HG03095 (cell line): ENCODE measurements around the gene TMED9.
"Not testable (repeated sequence)": the region's sequence is repeated elsewhere in the genome, so short reads cannot be mapped to it uniquely, and the experiment has no call there.

Experiments used
- ATAC-seq: cut with Tn5 transposase; IDR thresholded peaks from one replicate; pipeline ENCODE4 v1.9.1; 2021; ENCODE audit warnings: moderate library complexity; ENCODE audit not compliant: unreplicated experiment

Gene TMED9

DNA sequence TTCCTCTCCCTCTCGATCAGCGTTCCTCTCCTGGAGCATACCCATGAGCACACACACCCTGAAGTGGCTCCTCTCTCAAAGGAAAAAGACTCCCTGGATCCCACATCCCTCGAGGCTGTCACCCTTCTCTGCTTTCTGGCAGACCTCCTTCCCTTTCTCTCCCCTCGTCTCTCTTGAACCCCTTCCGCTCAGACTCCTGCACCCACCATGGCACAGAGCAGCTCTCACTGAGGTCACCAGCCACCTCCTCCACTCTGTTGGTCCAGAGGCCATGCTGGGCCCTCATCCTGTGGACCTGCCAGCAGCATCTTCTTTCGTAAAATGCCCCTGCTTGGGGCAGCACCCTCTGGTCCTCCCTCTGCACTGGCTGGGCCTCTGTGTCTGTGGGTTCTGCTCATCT is 13.7 kb downstream of the TMED9 start:
- ATAC-seq, result no peak

DNA sequence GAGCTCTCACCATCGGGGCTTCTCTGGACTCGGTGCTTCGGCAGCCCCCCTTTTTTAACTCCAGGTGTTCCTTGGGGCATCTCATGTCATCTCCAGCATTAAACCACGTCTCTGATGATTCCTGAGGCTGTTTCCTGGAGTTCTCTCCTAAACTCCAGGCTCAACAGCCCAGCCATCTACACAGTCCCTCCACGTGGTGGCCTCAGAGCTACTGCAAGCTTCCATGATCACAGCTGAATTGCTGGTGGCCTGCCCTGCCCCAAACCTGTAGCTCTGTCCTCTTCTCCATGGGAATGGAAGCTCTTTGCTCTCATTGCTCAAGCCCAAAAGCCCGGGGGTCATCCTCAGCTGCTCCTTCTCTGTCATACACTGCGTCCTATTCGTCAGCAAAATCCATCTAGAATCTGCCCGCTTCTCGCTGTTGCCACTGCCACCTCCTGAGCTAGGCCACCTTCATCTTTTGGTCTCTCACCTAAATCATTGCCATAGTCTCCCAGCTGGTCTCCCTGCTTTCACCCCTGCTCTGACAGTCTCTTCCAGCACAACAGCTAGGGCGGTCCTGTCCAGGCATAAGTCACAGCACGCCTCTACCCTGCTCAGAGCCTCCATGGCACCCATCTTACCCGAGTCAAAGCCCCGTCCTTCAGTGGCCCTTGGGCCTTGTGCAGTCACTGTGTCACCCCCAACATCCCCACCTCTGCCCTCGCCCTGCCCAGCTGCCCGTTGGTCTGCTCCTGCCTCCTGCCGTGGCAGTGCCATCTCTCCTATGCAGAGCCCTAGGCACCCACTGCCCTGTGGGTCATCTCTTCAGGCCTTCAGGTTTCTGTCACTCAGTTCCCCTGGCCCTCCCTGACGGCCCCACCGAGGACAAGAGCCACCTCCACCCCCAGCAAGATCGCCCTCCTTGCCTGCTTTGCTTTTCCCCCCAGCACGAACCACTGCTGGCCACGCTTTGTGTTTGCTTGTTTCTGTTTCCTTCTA is 14.4 kb downstream of the TMED9 start:
- ATAC-seq, result no peak

DNA sequence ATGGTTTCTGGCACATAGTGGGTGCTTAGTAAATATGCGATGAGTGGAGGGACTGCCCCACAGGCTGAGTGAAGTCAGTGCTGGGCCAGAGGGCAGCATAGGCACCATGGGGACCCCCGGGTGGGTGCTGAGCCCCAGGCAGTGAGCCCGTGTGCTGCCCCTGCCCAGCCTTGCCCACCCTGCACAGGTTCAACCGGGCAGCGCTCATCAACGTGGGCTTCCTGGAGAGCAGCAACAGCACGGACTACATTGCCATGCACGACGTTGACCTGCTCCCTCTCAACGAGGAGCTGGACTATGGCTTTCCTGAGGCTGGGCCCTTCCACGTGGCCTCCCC is 15.1 kb downstream of the TMED9 start:
- no peak for ATAC-seq

DNA sequence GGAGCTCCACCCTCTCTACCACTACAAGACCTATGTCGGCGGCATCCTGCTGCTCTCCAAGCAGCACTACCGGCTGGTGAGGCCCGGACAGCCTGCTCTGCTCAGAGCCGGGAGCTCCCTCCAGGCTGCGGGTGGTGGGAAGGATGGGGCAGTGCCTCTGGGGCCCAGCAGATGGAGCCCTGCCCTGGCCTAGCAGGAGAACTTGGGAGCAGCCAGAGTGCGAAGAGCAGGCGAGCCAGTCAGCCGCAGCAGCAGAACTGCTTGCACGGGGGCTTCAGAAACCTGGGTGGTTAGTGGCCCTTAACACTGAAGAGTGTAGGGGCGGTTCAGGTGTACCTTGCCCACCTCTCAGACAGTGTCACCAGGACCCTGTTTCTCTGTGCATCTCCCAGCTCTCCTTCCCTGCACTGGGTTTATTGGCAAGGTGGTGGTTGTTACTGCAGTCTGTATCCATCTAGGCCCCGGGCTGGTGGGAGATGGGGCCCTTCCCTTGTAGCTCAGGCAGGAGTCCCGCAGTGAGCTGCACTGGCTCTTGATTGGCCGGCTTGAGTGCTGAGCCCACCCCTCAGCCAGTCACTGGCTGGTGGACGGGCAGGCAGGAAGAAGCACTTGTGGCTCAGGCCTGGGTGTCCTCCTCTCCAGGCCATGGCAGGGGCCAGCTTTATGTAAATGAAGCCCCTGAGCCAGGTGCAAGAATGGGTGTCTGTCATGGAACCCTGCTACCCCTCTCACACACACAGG is 15.6 kb downstream of the TMED9 start:
- no peak for ATAC-seq

DNA sequence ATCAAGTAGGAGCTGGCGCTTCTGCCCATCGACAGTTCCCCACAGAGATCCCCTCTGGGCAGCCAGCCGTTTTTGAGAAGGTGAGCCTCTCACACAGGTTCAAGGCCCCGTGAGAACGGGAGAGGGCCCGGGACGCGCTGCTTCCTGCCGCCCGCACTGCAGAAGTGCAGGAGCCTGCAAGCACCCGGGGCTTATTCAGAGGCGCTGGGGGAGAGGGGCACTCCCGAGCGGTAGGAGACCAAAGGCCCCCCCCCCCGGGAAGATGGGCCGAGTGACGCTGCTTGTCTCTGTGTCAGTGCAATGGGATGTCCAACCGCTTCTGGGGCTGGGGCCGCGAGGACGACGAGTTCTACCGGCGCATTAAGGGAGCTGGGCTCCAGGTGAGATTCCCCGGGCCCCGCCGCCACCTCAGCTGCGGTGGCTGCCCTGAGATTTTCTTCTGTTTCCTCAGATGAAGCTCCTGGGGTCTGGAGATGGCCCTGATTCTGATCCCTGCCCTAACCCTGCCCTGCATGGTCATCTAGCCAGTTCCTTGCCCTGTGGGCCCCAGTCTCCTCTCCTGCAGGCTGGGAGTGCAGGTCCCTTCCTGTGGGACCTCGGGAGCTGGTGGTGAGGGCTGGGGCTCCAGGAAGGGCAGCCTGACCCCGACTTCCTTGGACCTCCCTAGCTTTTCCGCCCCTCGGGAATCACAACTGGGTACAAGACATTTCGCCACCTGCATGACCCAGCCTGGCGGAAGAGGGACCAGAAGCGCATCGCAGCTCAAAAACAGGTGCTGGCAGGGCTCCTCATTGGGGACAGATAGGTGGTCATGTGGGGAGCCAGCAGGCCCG is 16.5 kb downstream of the TMED9 start:
- no peak for ATAC-seq

DNA sequence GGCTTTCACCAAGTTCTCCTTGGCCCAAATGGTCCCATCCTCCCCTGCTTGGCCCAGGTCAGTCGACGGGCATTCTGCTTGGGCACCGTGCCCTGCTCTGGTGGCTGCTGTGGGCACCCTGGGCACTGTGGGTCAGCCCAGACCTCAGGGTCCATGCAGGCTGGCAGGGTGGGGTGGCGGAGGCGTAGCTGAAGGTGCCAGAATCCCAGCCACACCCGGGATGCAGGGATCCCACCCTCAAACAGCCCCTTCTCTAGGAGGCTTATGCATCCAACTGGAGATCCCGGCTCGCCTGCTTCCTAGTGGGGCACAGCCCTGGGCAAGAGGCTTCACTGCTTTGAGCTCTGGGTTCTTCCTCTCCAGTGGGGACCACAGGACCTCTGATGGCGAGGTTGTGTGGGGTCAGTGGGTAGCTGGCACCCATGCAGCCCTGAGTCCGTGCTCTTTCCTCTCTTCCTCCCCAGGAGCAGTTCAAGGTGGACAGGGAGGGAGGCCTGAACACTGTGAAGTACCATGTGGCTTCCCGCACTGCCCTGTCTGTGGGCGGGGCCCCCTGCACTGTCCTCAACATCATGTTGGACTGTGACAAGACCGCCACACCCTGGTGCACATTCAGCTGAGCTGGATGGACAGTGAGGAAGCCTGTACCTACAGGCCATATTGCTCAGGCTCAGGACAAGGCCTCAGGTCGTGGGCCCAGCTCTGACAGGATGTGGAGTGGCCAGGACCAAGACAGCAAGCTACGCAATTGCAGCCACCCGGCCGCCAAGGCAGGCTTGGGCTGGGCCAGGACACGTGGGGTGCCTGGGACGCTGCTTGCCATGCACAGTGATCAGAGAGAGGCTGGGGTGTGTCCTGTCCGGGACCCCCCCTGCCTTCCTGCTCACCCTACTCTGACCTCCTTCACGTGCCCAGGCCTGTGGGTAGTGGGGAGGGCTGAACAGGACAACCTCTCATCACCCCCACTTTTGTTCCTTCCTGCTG is 17.4 kb downstream of the TMED9 start:
- no peak for ATAC-seq

DNA sequence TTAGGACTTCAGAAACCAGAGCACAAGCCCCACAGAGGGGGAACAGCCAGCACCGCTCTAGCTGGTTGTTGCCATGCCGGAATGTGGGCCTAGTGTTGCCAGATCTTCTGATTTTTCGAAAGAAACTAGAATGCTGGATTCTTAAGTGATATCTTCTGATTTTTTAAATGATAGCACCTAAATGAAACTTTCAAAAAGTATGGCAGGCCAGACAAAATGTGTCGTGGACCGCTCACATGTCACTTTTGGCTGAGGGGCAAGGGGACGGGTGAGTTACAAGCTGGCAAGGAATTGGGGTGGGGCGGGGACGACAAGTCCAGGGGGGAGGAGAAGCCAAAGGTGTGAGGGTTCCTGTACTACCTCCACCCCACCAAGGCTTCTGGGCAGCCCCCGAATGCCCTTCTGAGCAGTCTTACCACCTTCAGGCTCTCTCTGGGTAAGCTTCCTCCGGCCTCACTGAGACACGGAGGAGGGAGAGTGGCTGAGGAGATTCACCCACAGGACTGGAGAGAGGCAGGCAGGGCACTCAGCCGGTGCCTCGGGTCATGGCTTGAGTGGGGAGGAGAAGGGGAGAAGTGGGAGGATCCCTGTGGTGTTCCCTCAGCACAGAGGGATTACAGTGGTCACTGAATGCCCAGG is 18.2 kb downstream of the TMED9 start:
- no peak for ATAC-seq

DNA sequence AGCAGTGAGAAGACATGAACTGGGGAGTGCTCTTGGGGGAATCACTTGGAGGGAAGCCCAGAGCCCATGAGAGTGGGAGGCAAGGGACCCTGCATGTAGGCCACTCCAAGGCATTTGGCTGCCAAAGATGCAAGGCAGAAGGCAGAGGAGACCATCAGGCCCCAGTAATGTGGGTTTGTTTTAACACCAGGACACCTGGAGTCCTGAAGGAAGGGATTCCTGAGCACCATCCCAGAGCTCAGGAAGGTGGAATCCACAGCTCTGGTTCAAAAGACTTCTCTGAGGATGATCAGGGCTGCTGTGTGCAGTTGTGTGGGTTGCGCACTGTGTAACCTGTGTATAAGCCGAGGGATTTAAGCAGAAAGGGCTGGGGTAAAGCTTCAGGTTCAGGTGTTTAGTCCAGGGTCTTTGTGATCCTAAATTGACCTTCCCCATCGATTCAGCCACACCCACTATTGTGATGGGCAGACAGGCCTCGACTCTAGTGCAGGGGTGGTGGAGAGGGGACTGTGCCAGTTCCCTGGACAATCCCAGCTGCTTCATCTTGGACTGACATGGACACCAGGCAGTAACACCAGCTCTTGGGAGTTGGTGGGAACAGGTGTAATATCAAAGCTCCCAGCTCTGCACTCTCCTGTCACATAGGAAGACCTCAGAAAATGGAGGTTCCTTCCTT is 18.9 kb downstream of the TMED9 start:
- no peak for ATAC-seq

DNA sequence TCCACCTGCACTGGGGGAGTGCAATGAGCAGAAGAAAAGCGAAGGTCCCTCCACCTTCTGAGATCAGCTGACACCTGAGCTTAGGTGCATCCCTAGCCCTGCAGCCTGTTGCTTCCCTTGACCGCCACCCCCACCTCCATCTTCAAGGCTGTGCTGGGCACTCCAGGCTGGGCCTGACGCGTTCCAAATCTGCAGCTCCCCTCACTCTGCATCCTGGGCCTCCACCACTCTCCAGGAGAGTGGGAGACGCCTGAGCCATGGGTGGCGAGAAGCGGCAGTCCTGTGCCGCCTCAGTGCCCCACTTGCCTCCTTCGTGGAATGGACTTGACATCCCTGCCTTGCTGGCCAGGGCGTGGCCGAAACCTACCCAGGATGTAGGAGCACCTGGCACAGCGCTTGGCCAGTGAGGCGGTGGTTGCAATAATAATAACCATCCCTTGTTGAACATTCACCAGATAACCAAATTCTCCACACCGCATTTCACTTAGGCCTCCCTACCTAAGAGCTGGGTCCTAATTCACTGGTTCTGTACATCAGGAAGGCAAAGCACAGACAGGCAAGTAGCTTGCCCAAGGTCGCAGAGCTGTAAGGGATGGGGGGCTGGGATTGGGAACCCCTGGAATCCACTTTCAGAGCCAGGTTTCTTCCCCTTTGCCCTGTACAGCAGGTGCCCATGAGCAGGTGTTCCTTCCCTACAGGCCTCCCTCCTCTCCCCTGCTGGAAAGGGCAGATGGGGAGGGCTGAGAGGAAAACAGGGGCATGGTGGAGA is 19.6 kb downstream of the TMED9 start:
- ATAC-seq, result no peak

DNA sequence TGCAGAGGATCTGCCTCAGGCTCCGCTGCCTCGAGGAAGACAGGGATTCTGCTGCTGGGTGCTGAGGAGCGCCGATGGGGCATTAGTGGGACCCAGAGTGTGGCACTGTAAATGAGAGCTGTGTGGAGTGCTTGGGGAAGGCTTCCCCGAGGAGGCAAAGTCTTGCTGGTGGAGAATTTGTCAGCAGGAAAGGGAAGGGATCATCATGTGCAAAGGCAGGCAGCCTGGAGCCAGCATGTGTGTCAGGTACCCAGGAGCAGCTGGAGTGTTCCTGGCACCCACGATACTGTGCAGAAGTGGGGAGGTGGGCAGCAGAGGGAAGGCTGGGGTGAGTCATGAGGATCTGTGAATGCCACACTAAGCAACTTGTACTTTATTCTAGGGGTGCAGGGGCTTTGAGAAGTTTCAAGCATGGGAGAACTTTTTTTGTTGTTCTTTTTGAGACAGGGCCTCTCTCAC is 20.2 kb downstream of the TMED9 start:
- no peak for ATAC-seq

DNA sequence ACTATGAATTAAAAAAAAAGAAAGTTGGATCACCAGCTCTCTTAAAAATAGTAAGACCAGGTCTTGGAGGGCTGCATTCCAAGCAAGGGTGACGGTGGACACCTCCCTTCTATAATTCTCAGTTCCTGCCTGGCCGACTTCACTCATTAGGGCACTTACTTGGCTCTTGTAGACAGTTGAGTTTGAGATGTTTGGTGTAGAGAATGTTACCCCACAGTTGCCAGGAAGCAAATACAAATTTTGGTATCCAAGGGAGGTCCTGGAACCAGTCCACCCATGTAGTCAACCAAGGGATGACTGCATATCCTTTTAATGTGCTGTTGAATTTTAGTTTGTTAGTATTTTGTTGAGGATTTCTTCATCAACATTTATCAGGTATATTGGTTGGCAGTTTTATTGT is 28.6 kb downstream of the TMED9 start:
- ATAC-seq, result no peak

DNA sequence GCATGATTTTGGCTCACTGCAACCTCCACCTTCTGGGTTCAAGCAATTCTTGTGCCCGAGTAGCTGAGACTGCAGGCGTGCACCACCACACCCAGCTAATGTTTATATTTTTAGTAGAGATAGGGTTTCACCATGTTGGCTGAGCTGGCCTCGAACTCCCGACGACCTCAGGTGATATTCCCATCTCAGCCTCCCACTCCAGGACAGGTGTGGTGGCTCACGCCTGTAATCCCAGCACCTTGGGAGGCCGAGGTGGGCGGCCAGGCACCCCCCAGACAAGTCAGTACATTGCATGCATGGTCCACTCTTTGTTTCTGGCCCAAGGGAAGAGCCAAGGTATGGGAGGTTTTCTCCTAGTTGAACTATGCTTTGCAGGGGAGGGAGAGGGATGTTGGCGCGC is 32.2 kb downstream of the TMED9 start:
- ATAC-seq, result not testable (repeated sequence)

DNA sequence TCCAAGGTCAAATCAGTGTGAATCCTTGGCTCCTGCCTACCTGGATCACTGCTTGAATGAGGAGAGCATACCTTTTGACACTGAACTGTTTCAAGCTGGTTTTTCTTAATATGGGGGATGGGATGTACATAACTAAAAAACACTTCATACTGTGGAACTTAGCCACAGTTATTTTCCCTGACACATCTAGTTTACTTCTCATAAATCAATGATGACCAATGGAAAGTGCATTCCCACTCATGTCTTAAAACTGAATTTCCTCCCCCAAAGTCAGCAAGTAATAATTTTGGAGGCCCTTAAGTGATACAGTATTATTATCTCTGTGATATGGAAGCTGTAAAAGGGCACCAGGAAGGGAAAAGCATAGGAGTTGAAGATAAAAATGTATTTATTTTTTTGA is 38.2 kb downstream of the TMED9 start:
- ATAC-seq, result not testable (repeated sequence)

DNA sequence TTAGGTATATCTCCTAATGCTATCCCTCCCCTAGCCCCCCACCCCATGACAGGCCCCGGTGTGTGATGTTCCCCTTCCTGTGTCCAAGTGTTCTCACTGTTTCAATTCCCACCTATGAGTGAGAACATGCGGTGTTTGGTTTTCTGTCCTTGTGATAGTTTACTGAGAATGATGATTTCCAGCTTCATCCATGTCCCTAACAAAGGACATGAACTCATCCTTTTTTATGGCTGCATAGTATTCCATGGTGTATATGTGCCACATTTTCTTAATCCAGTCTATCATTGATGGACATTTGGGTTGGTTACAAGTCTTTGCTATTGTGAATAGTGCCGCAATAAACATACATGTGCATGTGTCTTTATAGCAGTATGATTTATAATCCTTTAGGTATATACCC is 42.9 kb downstream of the TMED9 start:
- ATAC-seq, result not testable (repeated sequence)

DNA sequence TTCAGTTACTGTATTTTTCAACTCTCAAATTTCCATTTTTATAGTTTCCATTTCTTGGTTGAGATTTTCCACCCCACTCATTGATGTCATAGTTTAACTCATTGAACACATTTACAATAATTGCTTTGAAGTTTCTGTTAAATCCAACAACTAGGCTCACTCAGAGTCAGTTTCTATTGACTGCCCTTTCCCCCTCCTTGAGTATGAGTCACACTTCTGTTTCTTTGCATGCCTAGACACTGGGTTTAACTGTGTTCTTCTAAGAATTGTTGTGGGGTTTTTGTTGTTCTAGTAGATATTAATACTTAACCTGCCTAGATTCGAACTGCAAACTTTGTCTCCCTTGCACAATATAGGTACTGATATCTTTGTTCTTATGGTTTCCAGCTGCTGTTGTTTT is 53.5 kb downstream of the TMED9 start:
- not testable (repeated sequence) for ATAC-seq
